Diencephalon (tissue), 1 donor: ENCODE data around the gene POPDC3. TPM values are rescaled to one million over a fixed set of nuclear protein-coding genes. Genes with fewer than 3 reads are reported as not detected.

ENCODE experiments used
- total RNA-seq: library from RNA; depleted of rRNA; stranded (reverse); fragments of >200 nt; gene quantifications from one replicate; pipeline ENCODE4 v1.2.3, GENCODE V29; 2014

The POPDC3 gene, protein sequence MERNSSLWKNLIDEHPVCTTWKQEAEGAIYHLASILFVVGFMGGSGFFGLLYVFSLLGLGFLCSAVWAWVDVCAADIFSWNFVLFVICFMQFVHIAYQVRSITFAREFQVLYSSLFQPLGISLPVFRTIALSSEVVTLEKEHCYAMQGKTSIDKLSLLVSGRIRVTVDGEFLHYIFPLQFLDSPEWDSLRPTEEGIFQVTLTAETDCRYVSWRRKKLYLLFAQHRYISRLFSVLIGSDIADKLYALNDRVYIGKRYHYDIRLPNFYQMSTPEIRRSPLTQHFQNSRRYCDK
- total RNA-seq, result 1.2 TPM

DNA sequence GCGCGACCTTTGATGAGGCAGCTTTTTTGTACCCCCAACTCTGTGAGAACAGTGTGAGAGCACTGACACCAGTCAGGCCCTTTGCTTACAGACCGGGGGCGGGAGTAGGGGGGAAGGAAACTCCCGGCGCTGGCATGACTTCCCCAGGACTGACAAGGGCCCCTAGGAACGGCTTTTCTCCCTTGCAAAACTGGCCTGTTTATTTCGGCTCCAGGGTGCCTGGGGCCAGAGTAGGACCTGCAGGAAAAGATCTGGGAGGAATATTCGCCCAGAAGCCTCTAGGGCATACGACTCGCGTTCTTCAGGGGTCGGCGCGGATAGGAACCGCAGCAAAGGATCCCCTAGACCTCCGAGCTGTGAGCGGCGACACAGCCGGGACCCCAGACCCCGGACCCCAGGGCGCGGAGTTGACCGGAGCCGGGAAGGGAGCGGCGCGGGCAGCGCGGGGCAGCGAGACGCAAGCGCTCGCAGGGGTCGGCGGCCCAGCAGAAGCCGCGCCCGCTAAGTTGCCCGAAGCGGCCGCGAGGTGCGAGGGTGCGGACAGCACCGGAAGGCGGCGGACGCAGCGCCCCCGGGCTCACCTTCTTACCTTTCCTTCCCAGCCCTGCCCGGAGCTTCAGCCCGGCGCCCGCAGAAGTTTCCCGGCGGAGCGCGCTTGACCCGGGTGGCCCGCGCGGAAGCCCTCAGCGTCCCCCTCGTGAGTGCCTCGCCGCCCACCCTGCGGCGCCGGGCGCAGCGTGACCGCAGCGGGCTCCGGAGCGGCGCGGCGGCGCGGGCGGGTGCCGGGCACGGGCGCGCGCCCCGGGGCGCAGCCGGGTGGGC, at the start of gene POPDC3:
Gene POPDC3, minus strand, starts transcription at position 771 of the 822 bp plus-strand sequence. CDS start 18,105 bp downstream, outside the sequence.

Other genes with a start within 250 kb of the POPDC3 start
- gene LIN28B, start 222.9 kb downstream of the POPDC3 start, total RNA-seq, result 4.2 TPM
- gene PREP, start 223.1 kb upstream of the POPDC3 start, total RNA-seq, result 31.6 TPM